NCI-H128 (cell line): ENCODE measurements around the gene FZD8.

ENCODE experiments used
- DNase-seq: peaks from one replicate; lab custom pipeline; 2025; ENCODE audit not compliant: unreplicated experiment; lab: John Stamatoyannopoulos, UW

Gene FZD8

DNA sequence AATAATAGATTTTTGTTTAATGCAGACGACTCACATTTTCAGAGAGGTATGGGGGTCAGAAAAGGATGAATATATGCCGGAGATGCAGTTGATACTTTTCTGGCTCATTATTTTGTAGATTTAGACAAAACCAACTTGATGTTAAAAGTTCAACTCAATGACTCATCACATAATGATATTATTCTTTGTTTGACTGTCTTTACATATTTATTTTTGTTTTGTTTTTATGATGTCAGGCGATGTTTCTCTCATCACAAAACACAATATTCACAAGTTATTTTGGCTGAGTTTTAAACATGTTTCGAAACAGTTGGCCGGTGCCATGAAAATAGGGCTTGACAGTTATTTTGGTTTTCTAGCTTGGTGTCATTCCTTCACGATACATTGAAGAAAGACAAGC, 35.7 kb downstream of the FZD8 start:
- no peak for DNase-seq

- no peak for DNase-seq
Observed at GRCh38 chr10:35605191-35605590, 36.9 kb downstream of the FZD8 start, which contains the start of gene GJD4. GJD4 (plus strand) TSS chr10:35605341; CDS start chr10:35605568, 227 bp downstream.

- no peak for DNase-seq
Observed at GRCh38 chr10:35600193-35600592, 41.9 kb downstream of the FZD8 start.

DNA sequence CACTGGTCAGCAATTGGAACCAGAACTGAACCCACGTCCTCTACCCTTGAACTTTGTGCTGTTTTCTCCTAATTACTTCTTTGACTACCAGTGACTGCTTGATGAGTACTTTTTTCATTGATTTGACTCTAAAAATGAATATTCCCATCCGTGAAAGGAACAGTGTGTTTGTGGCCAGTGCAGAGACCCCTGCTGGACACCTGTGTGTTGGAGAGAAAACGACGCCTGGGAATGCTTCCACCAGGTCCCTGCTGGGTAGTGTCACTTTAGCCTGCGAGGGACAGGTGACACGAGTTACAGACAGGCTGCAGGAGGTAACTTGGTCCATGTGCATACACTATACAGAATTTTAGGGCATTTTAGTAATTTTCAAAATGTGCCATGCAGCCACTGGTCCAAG, 43.7 kb downstream of the FZD8 start:
- no peak for DNase-seq

DNA sequence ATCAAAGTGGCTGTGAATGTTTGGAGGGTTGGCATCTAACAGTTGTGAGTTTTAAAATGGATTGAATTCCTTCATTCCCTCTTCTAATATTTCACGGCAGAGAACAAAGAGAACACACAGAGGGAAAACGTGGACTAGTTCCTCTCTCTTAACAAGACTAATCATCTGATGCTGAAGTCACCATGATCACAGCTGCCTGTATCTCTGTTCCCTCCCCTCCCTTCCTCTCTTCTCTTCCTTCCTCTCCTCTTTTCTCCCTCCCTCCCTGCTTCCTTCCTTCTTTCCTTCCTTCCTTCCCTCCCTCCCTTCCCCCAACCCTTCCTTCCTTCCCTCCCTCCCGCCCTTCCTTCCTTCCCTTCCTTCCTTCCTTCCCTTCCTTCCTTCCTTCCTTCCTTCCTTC, 47.0 kb downstream of the FZD8 start:
- DNase-seq, result no peak

DNA sequence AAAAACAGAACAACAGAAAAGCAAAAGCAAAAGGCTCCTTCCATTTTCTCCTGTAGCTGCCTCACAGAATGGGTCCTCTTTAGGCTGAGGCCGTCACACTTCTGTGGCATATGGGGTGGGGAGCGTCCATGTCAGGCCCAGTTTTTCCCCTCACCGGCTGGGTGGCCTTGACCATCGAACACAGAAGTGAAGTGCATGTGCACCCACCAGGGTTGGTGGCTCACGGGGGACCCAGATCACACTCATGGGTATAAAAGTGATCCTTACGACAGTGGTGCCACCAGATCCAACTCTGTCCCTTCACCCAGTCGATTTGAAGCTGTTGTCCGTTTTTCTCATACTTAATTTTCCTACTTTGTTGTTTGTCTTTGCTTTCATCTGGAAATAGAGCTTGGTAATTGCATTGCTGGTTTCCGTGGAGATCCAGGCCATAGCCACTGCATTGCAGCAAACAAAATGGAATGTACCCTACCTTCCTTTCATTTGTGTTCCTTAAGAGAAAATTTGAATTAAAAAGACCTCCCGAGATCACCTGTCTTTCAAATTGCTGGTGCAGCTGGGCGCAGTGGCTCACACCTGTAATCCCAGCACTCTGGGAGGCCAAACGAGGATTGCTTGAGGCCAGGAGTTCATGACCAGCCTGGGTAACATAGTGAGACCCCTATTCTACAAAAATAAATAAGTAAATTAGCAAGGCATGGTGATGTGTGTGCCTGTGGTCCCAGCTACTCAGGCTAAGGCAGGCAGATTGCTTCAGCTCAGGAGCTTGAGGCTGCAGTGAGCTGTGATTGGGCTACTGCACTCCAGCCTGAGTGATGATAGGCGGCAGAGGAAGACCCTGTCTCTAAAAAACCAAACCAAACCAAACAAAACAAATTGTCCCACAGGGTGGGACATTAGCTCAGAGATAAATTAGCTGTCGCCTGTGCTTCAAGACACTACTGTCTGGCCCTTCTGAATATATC, 47.7 kb downstream of the FZD8 start:
- no peak for DNase-seq

- DNase-seq, result no peak
Observed at GRCh38 chr10:35592441-35592840, 49.7 kb downstream of the FZD8 start.

- no peak for DNase-seq
Observed at GRCh38 chr10:35588836-35589235, 53.3 kb downstream of the FZD8 start.
